HepG2 (cell line): Measurements from ENCODE around the gene SRD5A1. TPM values are rescaled to one million over a fixed set of nuclear protein-coding genes. Genes with fewer than 3 reads are reported as not detected.

Experiments used
- GMEB1 ChIP-seq: sonication (generic); formaldehyde crosslinking; IDR thresholded peaks from 2 replicates; pipeline ENCODE4 v1.5.1; 2020; ENCODE audit warnings: missing genetic modification reagents, mild to moderate bottlenecking, borderline replicate concordance
- KDM2A ChIP-seq: sonication (generic); formaldehyde crosslinking; IDR thresholded peaks from 2 replicates; pipeline ENCODE4 v1.4.0; 2020; ENCODE audit warnings: low read depth, missing genetic modification reagents, borderline replicate concordance
- RBM39 ChIP-seq: fragments of 200-400 bp; formaldehyde crosslinking; IDR thresholded peaks from one replicate; pipeline ENCODE4 v1.6.1; 2018; ENCODE audit warnings: antibody characterized with exemption, mild to moderate bottlenecking, low read depth, low read length; ENCODE audit not compliant: poor library complexity, severe bottlenecking
- RFXANK ChIP-seq: IDR thresholded peaks from 2 replicates; pipeline ENCODE4 v1.6.1; 2016
- SATB2 ChIP-seq: sonication (generic); formaldehyde crosslinking; IDR thresholded peaks from 2 replicates; pipeline ENCODE4 v1.5.0; 2020; ENCODE audit warnings: missing genetic modification reagents
- SMYD3 ChIP-seq: sonication (generic); formaldehyde crosslinking; IDR thresholded peaks from 2 replicates; pipeline ENCODE4 v1.8.1; 2023; ENCODE audit warnings: mild to moderate bottlenecking, missing genetic modification reagents
- polyA plus RNA-seq, 8 experiments: library from polyadenylated mRNA; depleted of rRNA in 3 of 8; stranded (reverse) in 7 of 8; unstranded in 1 of 8; fragments of >200 nt; fragmentation: Illumina TruSeq in 4 of 8; extraction: Trizol in 4 of 8; gene quantifications; 2 replicates each; pipeline versions ENCODE4 v1.2.1 to v1.2.3, GENCODE V29; 2011 to 2016; ENCODE audit warnings: low read depth in 4 of 8, missing spikeins in 1 of 8, mixed read lengths in 1 of 8; ENCODE audit not compliant: insufficient read depth in 1 of 8
- total RNA-seq, 5 experiments: library from RNA; depleted of rRNA; stranded (reverse); fragments of >200 nt; fragmentation: Illumina TruSeq; extraction: Trizol; gene quantifications; 2 replicates each; pipeline ENCODE4 v1.2.3, GENCODE V29; 2016; ENCODE audit warnings: low read depth in 1 of 5
- TF ChIP-seq, protein P1 (sequence below): sonication (generic); formaldehyde crosslinking; IDR thresholded peaks from 2 replicates; pipeline ENCODE4 v1.4.0; 2020; ENCODE audit warnings: missing genetic modification reagents
- TF ChIP-seq, protein P2 (sequence below): sonication (generic); formaldehyde crosslinking; IDR thresholded peaks from 2 replicates; pipeline ENCODE4 v1.5.0; 2020; ENCODE audit warnings: missing genetic modification reagents

Gene SRD5A1
- total and polyA plus RNA-seq, 2 of the 13 experiments (the other 11 are each of a cell fraction or from before 2014, with no cell fraction given): 6.1 to 9.9 TPM

GRCh38 chr5:6594066-6594465, 39.2 kb upstream of the SRD5A1 start (continued):
- TF ChIP-seq GMEB1 (CRISPR knock-in tag): no peak
- TF ChIP-seq SMYD3 (CRISPR knock-in tag): no peak
- no peak for TF ChIP-seq RBM39
- TF ChIP-seq KDM2A (CRISPR knock-in tag): no peak
- TF ChIP-seq RFXANK (CRISPR knock-in tag): no peak
- TF ChIP-seq, protein P1, sequence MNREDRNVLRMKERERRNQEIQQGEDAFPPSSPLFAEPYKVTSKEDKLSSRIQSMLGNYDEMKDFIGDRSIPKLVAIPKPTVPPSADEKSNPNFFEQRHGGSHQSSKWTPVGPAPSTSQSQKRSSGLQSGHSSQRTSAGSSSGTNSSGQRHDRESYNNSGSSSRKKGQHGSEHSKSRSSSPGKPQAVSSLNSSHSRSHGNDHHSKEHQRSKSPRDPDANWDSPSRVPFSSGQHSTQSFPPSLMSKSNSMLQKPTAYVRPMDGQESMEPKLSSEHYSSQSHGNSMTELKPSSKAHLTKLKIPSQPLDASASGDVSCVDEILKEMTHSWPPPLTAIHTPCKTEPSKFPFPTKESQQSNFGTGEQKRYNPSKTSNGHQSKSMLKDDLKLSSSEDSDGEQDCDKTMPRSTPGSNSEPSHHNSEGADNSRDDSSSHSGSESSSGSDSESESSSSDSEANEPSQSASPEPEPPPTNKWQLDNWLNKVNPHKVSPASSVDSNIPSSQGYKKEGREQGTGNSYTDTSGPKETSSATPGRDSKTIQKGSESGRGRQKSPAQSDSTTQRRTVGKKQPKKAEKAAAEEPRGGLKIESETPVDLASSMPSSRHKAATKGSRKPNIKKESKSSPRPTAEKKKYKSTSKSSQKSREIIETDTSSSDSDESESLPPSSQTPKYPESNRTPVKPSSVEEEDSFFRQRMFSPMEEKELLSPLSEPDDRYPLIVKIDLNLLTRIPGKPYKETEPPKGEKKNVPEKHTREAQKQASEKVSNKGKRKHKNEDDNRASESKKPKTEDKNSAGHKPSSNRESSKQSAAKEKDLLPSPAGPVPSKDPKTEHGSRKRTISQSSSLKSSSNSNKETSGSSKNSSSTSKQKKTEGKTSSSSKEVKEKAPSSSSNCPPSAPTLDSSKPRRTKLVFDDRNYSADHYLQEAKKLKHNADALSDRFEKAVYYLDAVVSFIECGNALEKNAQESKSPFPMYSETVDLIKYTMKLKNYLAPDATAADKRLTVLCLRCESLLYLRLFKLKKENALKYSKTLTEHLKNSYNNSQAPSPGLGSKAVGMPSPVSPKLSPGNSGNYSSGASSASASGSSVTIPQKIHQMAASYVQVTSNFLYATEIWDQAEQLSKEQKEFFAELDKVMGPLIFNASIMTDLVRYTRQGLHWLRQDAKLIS: no peak
- no peak for TF ChIP-seq SATB2 (CRISPR knock-in tag)
- TF ChIP-seq, protein P2, sequence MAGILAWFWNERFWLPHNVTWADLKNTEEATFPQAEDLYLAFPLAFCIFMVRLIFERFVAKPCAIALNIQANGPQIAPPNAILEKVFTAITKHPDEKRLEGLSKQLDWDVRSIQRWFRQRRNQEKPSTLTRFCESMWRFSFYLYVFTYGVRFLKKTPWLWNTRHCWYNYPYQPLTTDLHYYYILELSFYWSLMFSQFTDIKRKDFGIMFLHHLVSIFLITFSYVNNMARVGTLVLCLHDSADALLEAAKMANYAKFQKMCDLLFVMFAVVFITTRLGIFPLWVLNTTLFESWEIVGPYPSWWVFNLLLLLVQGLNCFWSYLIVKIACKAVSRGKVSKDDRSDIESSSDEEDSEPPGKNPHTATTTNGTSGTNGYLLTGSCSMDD (CRISPR knock-in tag): no peak
- TF ChIP-seq, all 625 proteins: peak for 0
